H1 (cell line): ENCODE data around the gene SERINC5. TPM values are rescaled to one million over a fixed set of nuclear protein-coding genes. Genes with fewer than 3 reads are reported as not detected.

Source experiments
- EP300 ChIP-seq, 2 experiments: IDR thresholded peaks; 1 replicate in 1 of 2; 2 replicates in 1 of 2; pipeline ENCODE4 v1.6.1; 2011 to 2012; ENCODE audit warnings: low read depth in 2 of 2, low read length in 2 of 2, mild to moderate bottlenecking in 2 of 2, borderline replicate concordance in 1 of 2, inconsistent platforms in 1 of 2, moderate library complexity in 1 of 2
- EZH2 ChIP-seq: fragments of 200-600 bp; sonication (generic); IDR thresholded peaks from 2 replicates; pipeline ENCODE4 v1.7.1; 2012; ENCODE audit warnings: low read depth, mild to moderate bottlenecking, moderate library complexity, low read length, inconsistent platforms; ENCODE audit not compliant: severe bottlenecking
- MAX ChIP-seq: IDR thresholded peaks from 2 replicates; pipeline ENCODE4 v1.6.1; 2012; ENCODE audit warnings: inconsistent platforms
- NANOG ChIP-seq: IDR thresholded peaks from 2 replicates; pipeline ENCODE4 v1.6.1; 2011; ENCODE audit warnings: low read length, low read depth, mild to moderate bottlenecking, inconsistent platforms; ENCODE audit not compliant: insufficient read depth, poor library complexity, severe bottlenecking
- POLR2AphosphoS5 ChIP-seq: IDR thresholded peaks from 2 replicates; pipeline ENCODE4 v1.6.1; 2011; ENCODE audit warnings: low read depth, low read length
- SAP30 ChIP-seq: fragments of 300-600 bp; sonication (generic); IDR thresholded peaks from 2 replicates; pipeline ENCODE4 v1.7.1; 2012; ENCODE audit warnings: low read length, moderate library complexity, mild to moderate bottlenecking, inconsistent platforms; ENCODE audit not compliant: insufficient read depth, insufficient replicate concordance
- ZNF274 ChIP-seq: IDR thresholded peaks from 2 replicates; pipeline ENCODE4 v1.7.0; 2012; ENCODE audit warnings: low read length, borderline replicate concordance; ENCODE audit errors: extremely low read depth
- polyA plus RNA-seq, 7 experiments: library from polyadenylated mRNA; depleted of rRNA in 3 of 7; stranded (reverse) in 5 of 7; unstranded in 2 of 7; fragments of >200 nt in 5 of 7; fragments of 200-250 nt in 2 of 7; gene quantifications; 1 replicate in 5 of 7; 2 replicates in 1 of 7; 4 replicates in 1 of 7; pipeline versions ENCODE4 v1.2.1 to v1.2.3, GENCODE V29; 2011 to 2013; ENCODE audit warnings: missing spikeins in 2 of 7, mixed read lengths in 2 of 7
- total RNA-seq: library from RNA; stranded (reverse); fragmentation: NEBNext Ultra II Directional; extraction: Animal tissue kit (Norgen Biotek cat#: 25700); gene quantifications from 2 replicates; pipeline ENCODE4 v1.2.1, GENCODE V29; 2021

Gene SERINC5
- total and polyA plus RNA-seq, 2 of the 8 experiments (the other 6 are each of a cell fraction or from before 2014, with no cell fraction given): 32.2 to 149 TPM

GRCh38 chr5:80160242-80160641 lies 95.6 kb downstream of the SERINC5 start (continued):
- TF ChIP-seq POLR2AphosphoS5: no peak
- TF ChIP-seq SAP30: no peak
- TF ChIP-seq EZH2: no peak
- TF ChIP-seq MAX: no peak
- TF ChIP-seq ZNF274: no peak
- TF ChIP-seq EP300 (IDR thresholded peaks at IDR 0.05; ENCODE audit: borderline replicate concordance in 1 of 2, low read depth in 2 of 2, low read length in 2 of 2): no peak
- no peak for TF ChIP-seq NANOG
